Fibroblast of skin of right biceps (primary cell): ENCODE data around the gene FBXW2.
A peak's percentile ranks its signal among the peaks of the same experiment; 100 is the strongest.

Source experiments
- DNase-seq: peaks from one replicate; pipeline ENCODE4 v3.0.0-alpha.2; 2013

FBXW2 gene

DNA sequence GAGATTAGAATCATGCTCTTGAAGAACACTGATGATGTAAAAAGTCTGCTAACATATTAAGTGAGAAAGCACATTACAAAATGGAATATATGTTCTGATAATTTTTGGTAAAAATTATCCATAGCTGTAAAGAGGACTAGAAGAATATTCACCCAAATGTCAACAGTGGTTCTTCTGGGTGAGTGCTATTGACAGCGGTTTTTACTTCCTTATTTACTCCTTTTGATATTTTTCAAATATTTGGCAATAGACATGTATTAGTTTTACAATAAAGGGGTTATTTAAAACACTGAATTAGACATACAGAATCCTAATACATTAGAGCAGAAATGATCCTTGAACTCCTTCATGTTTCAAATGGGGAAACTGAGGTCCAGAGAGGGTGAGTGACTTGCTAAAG, 52.0 kb downstream of the FBXW2 start:
- no peak for DNase-seq

DNA sequence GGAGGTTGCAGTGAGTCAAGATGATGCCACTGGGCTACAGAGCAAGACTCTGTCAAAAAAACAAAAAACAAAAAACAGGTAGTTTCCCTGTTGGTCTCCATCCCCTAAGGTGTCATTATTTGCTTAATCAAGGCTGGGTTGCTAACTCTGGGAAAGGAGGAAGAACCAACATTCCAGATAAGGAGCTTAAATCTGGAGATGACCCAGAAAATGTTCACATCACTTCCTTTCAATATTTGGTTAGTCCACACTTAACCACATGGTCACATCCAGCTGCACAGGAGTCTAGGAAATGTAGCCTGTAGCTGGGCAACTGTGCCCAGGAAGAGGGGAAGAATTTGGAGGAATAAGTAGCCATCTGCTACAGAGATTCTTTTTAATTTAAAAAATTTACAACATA, 53.1 kb downstream of the FBXW2 start:
- no peak for DNase-seq

DNA sequence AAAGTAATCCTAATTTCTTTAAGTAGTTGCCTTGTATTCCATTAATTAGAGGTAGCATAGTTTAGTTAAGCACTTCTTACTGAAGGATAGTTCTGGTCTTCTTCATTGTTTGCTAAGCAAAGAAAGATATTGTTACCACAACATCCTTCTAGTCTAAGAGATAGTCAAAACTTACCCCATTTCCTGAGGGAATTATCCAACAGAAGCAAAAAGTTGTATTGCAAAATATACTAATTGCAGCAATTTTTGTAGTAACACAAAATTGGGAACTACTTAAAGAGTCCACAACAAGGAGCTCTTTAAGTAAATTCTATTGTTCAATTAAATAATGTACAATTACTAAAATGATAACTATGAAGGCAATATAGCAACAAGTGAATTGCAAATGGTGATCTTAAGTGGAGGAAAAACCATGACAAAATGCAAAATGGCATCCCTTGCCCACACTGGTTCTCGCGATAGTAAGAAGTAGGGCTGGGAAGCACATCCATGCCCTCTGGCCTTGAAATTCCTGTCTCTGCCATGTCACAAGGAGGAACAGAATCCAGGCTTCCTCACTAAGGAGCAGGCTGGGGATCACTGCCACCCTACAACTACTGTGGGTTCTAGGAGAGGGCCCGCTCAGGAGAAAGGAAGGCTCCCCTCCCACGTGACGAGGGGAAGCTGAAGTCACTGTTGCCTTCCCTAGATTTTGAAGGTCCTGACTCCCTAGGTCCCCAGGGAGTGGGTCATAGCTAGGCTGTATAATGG, 55.6 kb downstream of the FBXW2 start:
- DNase-seq, result no peak

DNA sequence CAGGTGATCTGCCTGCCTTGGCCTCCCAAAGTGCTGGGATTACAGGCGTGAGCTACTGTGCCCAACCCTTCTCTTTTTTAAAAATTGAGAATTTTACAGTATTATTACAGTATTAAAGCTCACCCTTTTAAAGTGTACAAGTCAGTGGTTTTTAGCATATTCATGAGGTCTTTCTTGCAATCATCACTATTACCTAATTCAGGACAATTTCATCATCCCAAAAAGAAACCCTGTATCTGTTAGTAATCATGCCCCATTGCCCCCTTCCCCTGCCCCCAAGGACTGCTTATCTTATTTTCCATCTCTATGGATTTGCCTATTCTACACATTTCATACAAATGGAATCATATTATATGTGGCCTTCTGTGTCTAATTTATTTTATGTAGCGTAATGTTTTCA, 56.3 kb downstream of the FBXW2 start:
- DNase-seq, result no peak

DNA sequence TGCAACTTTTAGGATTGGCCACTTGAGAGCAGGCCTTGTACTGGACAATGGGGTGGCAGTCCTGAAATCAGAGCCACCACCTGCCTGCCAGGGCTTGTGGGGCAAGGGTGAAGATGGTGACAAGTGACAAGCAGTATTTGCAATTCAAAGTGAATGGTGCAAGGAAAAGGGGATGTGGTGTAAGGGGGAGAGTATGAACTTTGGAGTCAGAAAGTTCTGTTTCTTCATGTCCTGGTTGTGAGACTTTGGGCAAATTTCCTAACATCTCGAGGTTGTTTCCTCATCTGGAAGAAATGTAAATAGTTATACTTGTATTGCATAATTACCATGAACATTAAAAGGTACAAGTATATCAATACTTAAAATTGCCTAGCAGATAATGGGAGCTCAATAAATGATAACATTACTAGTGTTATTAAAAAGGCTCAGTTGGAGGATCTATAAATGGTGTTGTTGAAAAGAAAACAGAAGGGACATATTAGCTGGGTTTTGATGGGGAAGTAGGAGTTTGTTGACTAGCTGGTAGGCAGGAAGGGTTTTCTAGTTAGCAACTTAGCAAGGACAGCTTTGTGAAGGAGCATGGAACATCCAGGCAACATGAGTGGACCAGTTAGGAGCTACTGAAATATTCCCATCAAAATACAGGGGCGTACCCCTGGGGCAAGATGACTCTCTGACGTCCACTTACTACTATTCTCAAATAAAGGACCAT, 57.6 kb downstream of the FBXW2 start:
- no peak for DNase-seq

DNA sequence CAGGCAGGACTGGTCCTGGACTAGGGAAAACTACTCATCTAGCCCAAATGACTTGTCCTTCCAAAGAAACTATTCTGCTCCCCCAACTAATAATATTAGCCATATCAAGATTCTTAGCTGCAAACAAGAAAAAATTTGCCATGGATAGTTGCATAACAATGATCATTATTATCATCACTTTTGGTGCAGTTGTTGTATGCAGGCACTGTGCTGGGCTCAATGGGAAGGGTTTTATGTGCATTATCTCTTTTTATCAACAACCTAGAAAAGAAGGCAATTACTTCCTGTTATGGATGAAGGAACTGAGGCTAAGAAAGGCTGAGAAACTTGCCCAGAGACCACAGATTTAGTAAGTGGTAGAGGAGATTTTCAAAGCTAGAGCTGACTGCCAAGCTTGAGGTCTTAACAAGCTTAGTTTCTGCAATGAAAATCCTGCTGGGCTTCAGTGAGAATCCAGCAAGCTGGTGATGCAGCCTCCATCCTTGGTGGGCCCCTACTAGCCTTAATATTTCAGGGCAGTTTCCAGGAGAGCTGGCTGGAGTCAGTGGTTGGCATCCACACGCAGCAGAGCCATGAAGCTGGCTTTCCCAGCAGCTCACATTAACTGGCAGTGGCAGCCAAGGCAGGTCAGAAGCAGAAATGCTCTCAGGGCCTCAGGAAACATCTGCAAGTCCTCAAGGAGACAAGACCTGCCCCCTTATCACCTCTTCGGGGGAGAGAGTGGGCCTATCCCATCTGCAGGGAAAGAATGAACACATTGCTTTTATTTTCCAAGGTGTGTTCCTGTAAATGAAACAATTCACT, 58.4 kb downstream of the FBXW2 start:
- DNase-seq, result no peak

DNA sequence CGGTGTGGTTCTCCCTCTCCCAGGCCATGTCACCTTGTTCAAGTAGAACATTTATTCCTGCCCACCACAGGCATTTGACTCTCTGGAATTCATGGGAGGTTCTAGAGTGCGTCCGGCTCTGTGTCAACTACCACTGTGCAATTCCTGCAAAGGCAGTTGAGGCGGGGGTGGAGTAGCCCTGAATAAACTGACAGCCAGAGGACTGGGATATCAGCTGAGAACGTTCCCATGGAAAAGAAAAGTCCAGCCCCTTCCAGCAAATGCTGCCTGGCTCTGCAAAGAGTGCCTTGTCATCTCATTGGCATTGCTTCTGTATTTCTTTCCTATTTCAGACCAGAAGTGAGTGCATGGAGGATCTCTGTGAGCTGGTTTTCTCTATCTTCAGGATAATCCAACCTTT, 60.0 kb downstream of the FBXW2 start:
- DNase-seq, result no peak

DNA sequence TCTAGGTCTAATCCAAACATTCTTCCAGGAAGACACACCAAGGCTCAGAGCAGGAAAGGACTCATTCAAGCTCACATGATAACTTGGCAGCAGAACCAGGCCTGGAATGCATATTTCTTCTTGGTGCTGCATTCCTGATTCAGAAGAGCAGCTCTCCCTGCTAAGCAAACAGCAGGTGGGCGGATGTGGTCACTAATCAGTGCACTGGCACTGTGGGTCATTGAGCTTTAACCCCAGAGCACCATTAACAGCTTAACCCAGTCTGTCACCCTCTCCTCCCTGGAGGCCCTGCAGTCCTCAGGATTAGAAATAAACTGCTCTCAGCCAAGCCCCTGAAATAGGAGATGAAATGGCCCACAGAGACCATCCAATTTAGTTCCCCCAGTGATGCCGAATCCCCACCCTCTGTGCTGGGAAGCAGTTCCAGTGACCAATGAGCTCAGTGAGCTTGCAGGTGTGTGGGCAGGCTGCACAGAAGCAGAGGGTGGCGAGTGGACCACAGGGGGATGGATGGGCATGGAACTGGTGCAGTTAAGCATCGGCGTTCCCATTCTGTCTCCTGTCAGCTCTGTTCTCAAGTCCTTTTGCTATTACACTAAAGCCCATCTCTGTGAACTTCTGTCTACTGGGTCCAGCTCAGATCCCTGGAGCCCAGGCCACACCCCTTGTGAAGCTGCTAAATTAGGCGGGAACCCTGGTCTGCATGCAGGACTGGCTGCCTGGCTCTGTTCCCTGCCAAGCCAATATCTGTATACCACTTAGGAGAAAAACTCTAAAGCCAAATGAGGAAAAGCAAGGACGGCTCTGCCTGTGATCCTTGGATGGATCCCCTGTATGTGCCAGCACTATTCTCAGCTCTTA, 62.3 kb downstream of the FBXW2 start:
- DNase-seq, result peak; percentile 61

DNA sequence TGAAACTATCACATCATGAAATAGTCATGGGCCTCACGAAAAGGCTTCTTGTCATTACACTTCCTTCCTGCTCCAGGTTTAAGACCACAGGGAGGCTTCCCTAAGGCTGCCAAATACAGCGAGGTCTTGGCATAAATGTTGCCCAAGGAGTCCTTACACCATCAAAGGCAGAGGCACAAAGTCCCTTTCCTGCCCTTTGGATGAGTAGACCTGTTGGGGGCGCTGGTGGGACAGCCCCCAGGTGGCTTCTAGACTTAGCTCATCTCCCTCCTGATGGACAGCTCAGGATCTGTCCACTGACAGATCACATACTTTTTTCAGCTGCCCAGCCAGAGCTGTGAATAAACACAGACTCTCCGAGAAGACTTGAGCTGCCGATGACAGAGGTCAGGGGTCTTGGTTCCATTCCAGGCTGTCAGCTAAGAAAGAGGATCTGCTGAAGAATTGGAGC, 63.4 kb downstream of the FBXW2 start:
- no peak for DNase-seq

DNA sequence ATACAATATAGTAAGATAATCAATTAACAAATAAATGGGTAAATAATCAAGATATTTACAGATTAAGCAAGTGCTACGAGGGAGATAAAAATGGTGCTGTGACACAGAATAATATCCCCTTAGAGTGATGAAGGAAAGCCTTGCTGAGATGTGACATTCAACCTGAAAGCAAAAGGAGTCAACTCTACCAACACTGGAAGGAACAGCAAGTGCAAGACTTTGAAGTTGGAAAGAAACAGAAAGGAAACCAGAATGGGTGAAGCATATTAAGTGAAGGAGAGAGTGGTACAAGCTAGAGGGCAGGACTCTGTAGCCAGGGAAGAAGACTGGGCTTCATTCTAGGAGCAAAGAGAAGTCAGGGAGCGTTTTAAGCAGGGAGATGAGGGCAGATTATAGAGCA, 66.7 kb downstream of the FBXW2 start:
- no peak for DNase-seq

DNA sequence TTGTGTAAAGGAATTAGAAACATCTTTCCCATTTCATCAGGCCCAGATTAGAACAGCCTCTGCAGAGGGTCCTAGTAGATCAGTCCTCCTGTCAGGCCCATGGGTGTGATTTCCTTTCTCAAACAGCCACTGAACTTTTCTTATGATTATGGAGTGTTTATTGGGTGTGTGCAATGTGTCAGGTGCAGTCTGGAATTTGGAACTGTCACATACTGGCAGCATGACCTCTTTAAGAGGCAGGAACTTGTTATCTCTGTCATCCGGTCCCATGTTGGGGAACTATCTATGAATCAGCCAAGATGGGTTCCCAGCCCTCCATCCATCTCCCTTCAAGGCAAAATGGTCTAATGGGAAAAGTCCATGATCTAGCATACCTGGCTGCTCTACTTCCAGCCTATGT, 67.3 kb downstream of the FBXW2 start:
- no peak for DNase-seq

DNA sequence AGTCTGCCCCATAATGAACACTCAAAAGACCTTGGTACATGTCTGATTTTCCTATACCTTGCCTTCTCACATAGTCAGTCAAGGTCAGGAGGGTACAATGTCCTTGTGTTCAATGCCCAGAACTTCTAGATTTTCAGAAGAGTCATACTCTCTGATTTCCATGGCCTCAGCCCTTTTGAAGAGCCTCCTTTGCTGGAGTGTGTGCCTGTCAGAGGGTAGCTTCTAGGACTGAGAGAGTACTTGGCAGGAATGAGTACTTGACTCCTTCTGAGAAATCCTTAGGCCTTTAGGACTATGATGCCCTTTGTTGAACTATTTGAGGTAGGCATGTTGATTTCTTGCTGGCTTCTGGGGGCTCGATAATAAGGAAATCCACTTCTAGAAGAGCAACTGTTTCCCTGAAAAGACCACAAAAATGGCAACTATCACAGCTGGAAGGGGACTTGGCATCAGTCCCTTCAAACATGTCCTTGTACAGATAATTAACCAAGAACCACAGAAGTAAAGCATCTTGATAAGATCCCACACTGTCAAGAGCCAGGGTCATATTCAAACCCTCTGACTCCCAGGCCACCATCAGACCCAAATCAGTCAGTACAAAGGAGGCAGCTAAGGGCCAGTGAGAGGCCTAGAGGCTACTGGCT, 68.3 kb downstream of the FBXW2 start:
- no peak for DNase-seq

DNA sequence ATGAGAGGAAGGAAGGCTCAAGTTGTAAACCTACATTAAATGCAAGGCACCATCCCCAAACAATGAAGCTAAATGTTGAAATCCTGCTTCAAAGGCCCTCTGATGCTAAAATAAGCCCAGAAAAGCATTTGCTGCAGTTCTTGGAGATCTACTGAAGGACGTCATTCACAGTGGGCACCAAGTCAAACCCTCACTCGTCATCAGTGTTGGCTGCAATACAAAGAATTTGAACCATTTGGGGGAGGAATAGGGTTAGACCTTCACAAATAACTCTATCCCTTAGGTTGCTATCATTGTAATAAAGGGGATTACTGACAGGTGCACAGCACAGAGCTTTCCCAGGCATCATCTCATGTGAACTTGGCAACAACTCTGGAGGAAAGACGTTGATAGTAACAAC, 69.7 kb downstream of the FBXW2 start:
- peak; percentile 43 for DNase-seq

DNA sequence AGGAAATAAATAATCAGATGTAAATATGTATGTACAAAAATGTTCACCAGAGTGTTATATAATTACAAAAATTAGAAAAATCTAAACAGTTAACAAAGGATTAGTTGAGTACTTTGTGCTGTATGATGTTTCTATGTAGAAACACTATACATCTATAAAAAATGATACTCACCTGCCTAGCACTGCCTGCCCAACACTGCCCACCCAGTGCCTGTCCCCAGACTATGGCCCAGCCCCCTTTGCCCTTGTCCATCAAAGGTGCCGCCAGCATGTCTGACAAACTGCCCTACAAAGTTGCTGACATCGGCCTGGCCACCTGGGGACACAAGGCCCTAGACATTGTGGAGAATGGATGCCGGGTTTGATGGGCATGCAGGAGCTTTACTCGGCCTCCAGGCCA, 72.8 kb downstream of the FBXW2 start:
- no peak for DNase-seq

DNA sequence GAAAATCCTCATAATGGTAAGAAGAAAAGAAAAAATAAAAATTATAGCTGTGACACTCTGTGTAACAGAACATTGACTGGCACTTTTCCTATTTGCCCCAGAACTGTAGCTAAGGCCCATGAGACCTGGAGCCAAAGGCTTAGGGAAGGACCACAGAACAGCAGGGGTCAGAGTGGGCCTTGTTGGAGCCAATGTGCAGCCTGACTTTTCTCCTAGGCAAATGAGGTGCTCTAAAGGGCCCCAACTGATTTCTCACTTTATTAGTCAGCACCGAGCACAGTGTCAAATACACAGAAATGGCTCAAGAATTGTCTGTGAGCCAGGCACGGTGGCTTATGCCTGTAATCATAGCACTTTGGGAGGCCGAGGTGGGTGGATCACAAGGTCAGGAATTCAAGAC, 74.9 kb downstream of the FBXW2 start:
- DNase-seq, result no peak

DNA sequence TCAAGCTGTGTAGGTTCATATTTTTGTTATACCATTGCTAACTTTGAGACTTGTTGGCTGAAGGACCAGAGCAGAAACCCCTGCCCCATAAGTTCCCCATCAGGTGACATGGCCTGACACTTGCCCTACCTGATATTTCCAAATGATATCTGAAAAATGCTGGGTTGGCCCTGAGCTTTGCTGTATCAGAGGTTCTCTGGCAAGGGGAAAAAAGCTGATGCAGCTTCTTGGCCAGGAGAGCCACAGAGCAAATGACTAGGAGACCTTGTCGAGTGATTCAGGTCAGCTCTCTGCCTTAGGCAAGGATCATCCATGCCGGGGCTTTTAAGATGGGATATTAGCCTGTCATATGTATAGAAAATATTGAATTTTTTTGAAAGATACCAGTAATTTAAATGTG, 76.0 kb downstream of the FBXW2 start:
- no peak for DNase-seq

DNA sequence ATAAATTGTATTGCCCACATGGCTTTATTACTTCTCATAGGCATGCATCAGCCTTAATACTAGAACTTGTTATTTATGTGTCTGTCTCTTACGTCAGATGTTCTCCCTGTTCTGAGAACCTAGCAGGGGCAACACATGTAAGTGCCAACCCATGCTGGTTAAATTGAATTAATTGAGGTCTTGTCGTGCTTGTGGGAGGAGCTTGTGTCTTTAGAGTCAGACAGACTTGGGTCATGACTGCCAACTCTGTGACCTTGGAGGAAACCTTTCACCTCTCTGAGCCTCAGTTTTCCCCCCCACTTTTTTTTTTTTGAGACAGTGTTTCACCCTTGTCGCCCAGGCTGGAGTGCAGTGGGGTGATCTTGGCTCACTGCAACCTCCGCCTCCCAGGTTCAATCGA, 76.7 kb downstream of the FBXW2 start:
- no peak for DNase-seq

DNA sequence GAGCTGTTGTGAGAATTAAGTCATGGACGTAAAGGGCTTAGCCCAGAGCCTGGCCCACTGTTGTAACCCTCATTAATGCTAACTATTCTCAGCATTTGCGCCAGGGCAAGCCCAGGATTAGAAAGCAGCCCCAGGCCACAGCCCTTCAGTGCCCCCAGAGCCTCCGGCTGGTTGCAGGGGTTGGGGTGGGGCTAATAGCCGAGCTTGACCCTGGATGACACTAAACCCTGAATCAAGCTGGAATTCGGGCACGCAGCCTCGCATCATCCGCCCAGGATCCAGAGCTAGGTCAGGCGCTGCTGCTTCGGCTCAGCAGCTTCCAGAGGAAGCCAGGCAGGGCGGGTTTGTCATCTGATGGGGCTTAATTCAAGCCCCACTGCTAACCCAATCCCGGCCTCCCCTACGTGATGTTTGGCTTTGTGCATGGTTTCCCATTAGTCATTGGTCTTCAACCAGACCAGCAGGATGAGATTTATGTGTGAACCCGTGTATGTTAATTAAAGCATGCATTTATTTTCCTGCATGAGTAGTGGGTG, 77.8 kb downstream of the FBXW2 start:
- peak; percentile 78 for DNase-seq

DNA sequence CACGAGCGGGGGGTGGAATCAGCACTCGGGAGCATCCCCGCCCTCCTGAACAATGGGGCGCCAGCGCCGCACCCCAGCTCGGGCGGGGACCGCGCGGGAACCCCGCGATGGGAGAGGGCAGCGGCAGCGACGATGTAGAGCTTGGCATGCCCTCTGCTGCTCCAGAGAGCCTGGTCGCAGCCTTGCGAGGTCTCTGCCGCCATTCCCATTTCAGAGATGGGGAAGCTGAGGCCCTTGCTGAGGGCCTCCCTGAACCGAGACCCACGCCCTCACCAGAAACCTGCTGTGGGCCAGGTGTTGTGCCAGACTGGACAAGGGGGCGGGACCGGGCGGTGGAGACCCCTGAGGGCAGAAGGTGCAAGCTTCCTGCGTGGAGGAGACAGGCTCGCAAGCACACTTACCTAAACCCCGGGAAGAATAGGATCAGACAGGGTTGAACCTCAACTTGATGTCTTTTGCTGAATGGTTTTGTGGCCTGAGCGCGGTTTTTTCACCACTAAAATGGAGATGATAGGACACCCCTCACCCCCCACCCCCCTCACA, 78.3 kb downstream of the FBXW2 start:
- DNase-seq, result no peak

DNA sequence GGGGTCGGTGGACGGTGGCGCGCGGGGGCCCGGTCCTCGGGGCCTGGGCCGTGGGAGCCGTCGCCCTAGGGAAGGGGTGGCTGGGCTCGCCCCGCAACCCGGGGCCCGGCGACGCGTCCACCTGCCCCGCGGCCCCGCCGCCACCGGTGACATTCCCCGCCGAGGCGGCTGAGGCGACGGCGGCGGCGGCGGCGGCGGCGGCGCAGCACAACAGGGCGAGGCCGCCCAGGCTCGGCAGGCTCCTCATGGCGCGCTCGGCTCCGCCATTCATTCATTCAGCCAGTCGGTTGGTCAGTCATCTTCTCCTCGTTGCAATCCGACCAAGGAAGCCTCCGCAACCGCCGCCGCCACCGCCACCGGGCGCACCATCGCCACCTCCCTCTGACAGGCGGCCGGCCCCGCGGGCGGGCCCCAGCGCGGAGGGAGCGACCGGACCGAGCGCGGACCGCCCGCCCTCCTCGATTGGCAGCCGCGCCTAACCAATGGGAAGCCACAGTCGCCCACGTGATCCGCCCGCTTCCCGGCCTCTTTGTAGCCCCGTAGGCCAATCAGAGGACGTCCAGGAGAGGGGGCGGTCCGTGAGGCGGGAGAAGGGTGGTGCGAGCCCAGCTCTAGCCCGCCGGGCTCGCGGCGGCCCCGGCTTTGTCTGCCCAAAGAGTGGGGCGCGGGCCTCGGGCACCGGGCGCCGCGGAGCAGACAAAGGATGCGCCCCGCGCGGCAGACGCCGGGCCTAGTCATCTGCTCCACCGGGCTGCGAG, 78.9 kb downstream of the FBXW2 start, which contains the start of gene MEGF9:
Gene MEGF9, minus strand, starts transcription at position 383 of the 758 bp plus-strand sequence. Its CDS starts 112 bp downstream, at position 271.
- peak; percentile 98 for DNase-seq
